ENCODE data around the gene MBP.

Gene MBP

DNA sequence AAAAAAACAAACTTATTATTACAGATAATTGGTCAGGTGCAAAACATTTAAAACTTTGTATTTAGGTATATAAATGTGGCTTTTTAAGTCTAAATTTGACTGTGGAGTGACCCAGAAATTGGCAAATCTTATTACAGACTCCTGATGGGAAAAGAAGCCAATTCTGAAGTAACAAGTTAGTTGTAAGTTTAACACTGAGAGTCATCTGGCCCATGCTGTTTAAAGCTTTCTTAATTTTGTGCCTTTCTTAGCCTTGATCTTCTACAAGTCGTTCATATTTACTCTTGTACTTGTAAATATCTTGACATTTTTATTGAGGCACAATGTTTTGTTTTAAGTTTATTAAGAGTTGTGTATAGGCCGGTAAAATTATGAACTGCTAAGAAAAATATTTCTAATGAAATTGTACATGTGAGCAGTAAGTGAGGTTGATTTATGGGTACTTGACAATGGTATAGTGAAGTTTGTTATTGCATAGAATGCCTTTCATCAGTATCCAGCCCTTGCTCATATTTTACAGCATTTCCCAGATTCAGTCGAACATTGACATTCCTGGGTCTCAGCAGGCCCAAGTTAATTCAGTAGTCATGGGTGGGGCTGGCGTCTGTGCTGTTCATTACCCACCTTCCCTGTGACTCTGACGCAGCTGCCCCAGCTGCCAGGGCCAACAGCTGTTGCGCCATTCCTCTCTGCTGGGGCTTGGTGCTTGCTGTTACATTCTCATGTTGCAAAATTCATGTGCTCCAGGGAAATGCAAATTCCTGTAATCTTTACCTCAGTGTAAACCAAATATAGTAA lies 188.8 kb downstream of the MBP start:
- no peak for DNase-seq (ENCODE audit: low spot score)

DNA sequence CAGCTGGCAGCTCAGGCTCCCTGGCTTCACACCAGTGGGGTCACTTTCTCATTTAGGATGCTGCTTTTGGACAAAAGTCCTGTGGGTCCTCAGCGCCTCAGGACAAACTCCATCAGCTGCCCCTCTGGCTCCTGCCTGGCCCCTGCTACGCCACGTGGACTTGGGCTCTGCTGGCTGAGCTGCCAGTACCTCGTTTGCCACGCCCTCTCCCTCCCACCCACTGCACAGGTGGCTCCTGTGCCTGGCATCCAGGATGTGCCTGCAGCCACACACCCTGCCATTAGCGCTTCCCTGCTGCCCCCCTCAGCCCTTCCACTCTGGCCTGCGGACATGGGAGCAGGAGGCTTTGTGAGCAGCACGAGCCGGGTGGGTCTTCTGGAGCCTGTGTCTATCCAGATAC lies 191.3 kb downstream of the MBP start:
- no peak for DNase-seq (ENCODE audit: low spot score)

DNA sequence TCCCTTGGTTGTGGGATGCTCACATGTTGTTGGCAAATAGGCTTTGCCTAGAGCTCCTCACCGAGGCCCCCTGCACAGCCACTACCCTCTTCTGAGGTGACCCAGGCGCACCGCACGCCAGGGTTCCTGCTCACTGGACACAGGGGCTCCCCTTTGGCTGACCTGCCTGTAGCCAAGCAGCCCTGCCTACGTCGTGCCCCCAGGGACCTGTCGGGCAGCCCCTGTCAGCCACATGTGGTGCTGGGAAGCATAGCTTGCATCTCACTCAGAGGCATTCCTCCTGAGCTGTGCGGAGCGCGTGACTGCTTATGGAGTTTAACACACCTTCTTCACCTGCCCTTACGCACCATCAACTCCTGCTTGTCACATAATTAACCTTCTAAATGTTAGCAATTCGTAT lies 194.0 kb downstream of the MBP start:
- DNase-seq (ENCODE audit: low spot score): no peak

DNA sequence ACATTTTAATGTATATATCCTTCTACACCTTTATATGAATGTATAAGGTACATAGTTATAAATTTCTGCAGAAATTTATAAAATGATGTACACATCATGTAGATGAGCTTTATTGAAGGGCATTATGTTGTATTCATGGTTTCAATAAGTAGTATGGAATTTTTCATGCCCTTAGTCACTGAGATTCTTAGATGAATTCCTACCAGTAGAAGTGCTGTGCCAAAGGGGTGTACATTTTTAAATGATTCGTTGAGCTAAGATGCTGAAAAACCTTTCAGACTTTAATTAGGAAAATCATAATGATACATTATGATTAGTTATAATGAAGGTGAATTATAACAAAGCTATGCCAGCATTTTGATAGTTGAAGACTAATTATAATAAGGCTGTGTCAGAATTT lies 195.0 kb downstream of the MBP start:
- DNase-seq (ENCODE audit: low spot score): no peak

DNA sequence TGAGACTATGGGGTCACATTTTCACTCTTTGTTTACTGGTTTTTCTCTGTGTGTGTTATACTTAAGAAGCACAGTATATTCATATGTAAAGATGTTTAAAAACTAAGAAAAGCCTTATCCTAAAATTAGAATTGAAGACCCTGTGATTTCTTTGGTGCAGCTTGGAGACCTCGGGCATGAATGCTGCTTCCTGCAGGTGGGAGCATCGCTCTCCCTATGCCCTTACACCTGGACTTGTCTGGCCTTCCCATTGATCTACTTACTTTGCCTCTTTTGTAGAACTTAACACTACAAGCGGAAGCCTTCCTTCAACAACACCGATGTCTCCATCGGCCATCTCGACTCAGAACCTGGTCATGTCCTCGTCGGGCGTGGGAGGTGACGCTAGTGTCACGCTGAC lies 195.7 kb downstream of the MBP start:
- DNase-seq (ENCODE audit: low spot score): no peak

DNA sequence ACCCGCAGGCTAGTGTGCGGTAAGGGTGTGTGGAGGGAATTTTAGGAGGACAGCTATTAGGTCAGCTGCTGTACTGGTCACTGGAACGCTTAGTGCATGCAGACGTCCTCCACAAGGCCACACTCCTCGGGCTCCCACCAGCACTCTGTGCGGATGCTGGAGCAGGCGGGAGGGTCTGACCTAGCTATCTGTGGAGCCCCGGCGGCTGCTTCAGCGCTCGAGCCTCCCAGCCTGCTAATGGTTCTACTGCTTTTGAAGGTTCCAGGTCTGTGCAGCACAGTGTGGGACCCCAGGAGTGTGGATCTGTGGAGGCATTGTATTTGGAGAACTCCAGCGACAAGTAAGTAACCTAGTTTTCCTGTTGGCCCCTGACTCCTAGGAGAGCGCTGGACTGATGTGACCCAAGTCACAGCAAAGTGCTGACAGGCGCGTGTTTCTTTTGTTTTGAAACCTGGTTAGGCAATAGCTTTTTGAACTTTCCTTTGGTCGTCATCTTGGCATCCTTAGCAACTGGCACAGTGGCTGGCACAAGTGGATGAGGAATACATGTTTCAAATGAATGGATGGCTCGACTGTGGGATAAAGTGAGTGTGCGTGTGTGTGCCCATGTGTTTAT lies 196.8 kb downstream of the MBP start:
- DNase-seq (ENCODE audit: low spot score): no peak

DNA sequence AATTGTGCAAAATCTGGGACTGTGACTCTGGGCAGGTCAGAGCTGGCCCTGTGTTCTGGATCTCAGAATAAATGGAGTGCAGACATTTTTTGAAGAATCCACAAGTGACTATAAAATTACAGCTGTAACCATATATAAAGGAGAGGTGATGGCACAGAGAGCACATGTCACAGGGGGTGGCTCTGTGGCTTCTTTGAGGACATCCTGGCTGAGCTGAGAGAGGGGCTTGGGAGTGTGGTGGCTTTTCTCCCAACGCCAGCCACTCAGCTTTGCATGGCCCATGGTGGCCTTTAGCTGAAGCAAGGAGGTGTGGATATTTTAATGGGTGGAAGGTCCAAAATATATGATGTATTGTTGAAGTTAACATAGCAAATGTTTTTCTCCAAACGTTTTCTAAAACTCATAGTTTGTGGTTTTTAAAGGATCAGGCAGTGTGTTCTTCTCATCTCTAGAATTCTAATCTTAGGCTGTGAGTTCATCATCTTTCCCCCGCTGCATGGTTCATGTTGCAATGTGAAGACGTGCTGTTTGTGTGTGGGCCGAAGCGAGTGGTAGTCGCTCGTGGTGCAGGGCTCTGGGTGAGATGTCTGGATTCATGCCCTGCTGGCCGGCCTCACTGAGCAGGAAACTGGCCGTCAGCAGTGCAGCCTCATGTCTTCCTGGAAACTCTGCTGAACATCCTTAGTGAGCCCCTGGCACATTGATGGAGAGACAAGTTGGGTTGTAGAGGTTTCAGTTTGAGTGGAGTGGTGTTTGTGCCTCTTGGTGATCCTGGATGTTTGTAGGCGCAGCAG lies 200.4 kb downstream of the MBP start:
- no peak for DNase-seq (ENCODE audit: low spot score)

DNA sequence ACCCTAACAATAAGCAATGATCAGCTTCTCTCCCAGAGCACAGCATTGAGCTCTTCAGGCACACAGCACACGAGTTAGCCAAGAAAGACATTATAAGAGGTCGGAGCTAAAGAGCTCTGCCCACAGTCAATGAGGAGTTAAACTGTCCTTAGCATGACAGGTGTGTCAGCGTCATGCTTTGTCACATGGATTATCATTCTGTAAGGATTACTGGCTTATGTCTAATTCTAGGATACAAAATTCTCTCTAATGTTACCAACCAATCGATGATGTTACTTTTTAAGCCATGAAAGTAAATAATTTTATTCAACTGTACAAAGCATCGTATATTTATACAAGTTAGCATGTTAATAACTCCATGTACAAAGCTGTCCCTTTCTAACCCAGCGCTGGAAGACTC lies 201.4 kb downstream of the MBP start:
- DNase-seq (ENCODE audit: low spot score): no peak

Data from putamen (tissue), 1 donor.